ENCODE data around the gene CDH23. TPM values are rescaled to one million over a fixed set of nuclear protein-coding genes. Genes with fewer than 3 reads are reported as not detected.

CDH23 gene
- total and polyA plus RNA-seq, 2 experiments from 2014 or later = 0.08 TPM; not detected in 1

GRCh38 chr10:71388171-71388570, 8.5 kb upstream of the CDH23 start:
- no peaks in the 10 kb centered on the region for H3K36me3 ChIP-seq (ENCODE audit: low read depth)
- peaks cover 47% of the 10 kb centered on the region for H3K27me3 ChIP-seq (replicated peaks; ENCODE audit: insufficient read depth)
- no peaks in the 10 kb centered on the region for H3K79me2 ChIP-seq (ENCODE audit: insufficient read depth)
- H3K4me3 ChIP-seq = no peak overlapping the region
- no peak overlapping the region for H3K4me2 ChIP-seq (ENCODE audit: unreplicated experiment)
- H3K27ac ChIP-seq = no peak overlapping the region
- no peak overlapping the region for H2AFZ ChIP-seq
- DNase-seq = no peak
- H3K9me2 ChIP-seq (ENCODE audit: insufficient read depth) = no peaks in the 10 kb centered on the region
- no peaks in the 10 kb centered on the region for H3K4me1 ChIP-seq (ENCODE audit: insufficient read depth)
- TF ChIP-seq EZH2 (IDR thresholded peaks at IDR 0.05; ENCODE audit: insufficient read depth, poor library complexity, severe bottlenecking) (no peak), EZH2phosphoT487 (IDR thresholded peaks at IDR 0.05; ENCODE audit: insufficient read depth, low read depth) (no peak)
- H4K20me1 ChIP-seq (ENCODE audit: insufficient read depth) = no peaks in the 10 kb centered on the region
- H3K9me3 ChIP-seq (ENCODE audit: low read depth) = no peaks in the 10 kb centered on the region
- in situ Hi-C loops (cut with MboI) = no loop called here
- no peak overlapping the region for H3K9ac ChIP-seq
- whole genome bisulfite sequencing, 2 experiments (ENCODE audit: low coverage in 1 of 2, low lambda C conversion rate in 2 of 2, missing lambda C conversion rate in 2 of 2) = 65 to 68% methylated on average over 5 of the region's 5 CpGs
- H3F3A ChIP-seq (ENCODE audit: insufficient read depth) = no peaks in the 10 kb centered on the region

- Histone ChIP-seq H3K4me1 (ENCODE audit: insufficient read depth) (no peaks in the 10 kb centered on the region), H3K4me3 (no peak overlapping the region), H3K36me3 (ENCODE audit: low read depth) (no peaks in the 10 kb centered on the region), H3K9ac (no peak overlapping the region), H3K27ac (no peak overlapping the region), H3K9me2 (ENCODE audit: insufficient read depth) (no peaks in the 10 kb centered on the region), H3K4me2 (ENCODE audit: unreplicated experiment) (no peak overlapping the region), H3K9me3 (ENCODE audit: low read depth) (no peaks in the 10 kb centered on the region), H3K79me2 (ENCODE audit: insufficient read depth) (no peaks in the 10 kb centered on the region), H3K27me3 (replicated peaks; ENCODE audit: insufficient read depth) (peaks cover 53% of the 10 kb centered on the region), H2AFZ (no peak overlapping the region), H3F3A (ENCODE audit: insufficient read depth) (no peaks in the 10 kb centered on the region), H4K20me1 (ENCODE audit: insufficient read depth) (no peaks in the 10 kb centered on the region)
- 51 to 56% methylated on average over 8 of the region's 8 CpGs for WGBS, 2 experiments (ENCODE audit: low coverage in 1 of 2, low lambda C conversion rate in 2 of 2, missing lambda C conversion rate in 2 of 2)
- TF ChIP-seq EZH2phosphoT487 (IDR thresholded peaks at IDR 0.05; ENCODE audit: insufficient read depth, low read depth) = no peak
- no peak for TF ChIP-seq EZH2 (IDR thresholded peaks at IDR 0.05; ENCODE audit: insufficient read depth, poor library complexity, severe bottlenecking)
- in situ Hi-C loops (cut with MboI) = no loop called here
- DNase-seq = no peak
Observed at GRCh38 chr10:71388583-71389310, 8.0 kb upstream of the CDH23 start.

- TF ChIP-seq EZH2 (IDR thresholded peaks at IDR 0.05; ENCODE audit: insufficient read depth, poor library complexity, severe bottlenecking) (no peak), EZH2phosphoT487 (IDR thresholded peaks at IDR 0.05; ENCODE audit: insufficient read depth, low read depth) (no peak)
- Histone ChIP-seq H3K4me2 (ENCODE audit: unreplicated experiment) (no peak overlapping the region), H3K27me3 (replicated peaks; ENCODE audit: insufficient read depth) (peaks cover 64% of the 10 kb centered on the region), H3K79me2 (ENCODE audit: insufficient read depth) (no peaks in the 10 kb centered on the region), H3K27ac (no peak overlapping the region), H3F3A (ENCODE audit: insufficient read depth) (no peaks in the 10 kb centered on the region), H3K9ac (no peak overlapping the region), H3K9me2 (ENCODE audit: insufficient read depth) (no peaks in the 10 kb centered on the region), H3K9me3 (ENCODE audit: low read depth) (no peaks in the 10 kb centered on the region), H2AFZ (no peak overlapping the region), H3K36me3 (ENCODE audit: low read depth) (no peaks in the 10 kb centered on the region), H3K4me3 (no peak overlapping the region), H3K4me1 (ENCODE audit: insufficient read depth) (no peaks in the 10 kb centered on the region), H4K20me1 (ENCODE audit: insufficient read depth) (no peaks in the 10 kb centered on the region)
- WGBS, 2 experiments (ENCODE audit: low coverage in 1 of 2, low lambda C conversion rate in 2 of 2, missing lambda C conversion rate in 2 of 2) = 60 to 67% methylated on average over 14 of the region's 14 CpGs
- in situ Hi-C loops (cut with MboI) = no loop called here
- no peak for DNase-seq
Observed at GRCh38 chr10:71389768-71390460, 6.8 kb upstream of the CDH23 start.

GRCh38 chr10:71390461-71390835, 6.3 kb upstream of the CDH23 start:
- H3K27me3 ChIP-seq (replicated peaks; ENCODE audit: insufficient read depth) = peaks cover 67% of the 10 kb centered on the region
- no peaks in the 10 kb centered on the region for H3K9me2 ChIP-seq (ENCODE audit: insufficient read depth)
- DNase-seq = no peak
- TF ChIP-seq EZH2 (IDR thresholded peaks at IDR 0.05; ENCODE audit: insufficient read depth, poor library complexity, severe bottlenecking) = no peak
- TF ChIP-seq EZH2phosphoT487 (IDR thresholded peaks at IDR 0.05; ENCODE audit: insufficient read depth, low read depth) = no peak
- no peaks in the 10 kb centered on the region for H3K36me3 ChIP-seq (ENCODE audit: low read depth)
- no peak overlapping the region for H2AFZ ChIP-seq
- H3K4me3 ChIP-seq = no peak overlapping the region
- in situ Hi-C loops (cut with MboI) = no loop called here
- no peaks in the 10 kb centered on the region for H3K79me2 ChIP-seq (ENCODE audit: insufficient read depth)
- WGBS, 2 experiments (ENCODE audit: low coverage in 1 of 2, low lambda C conversion rate in 2 of 2, missing lambda C conversion rate in 2 of 2) = 35 to 44% methylated on average over 9 to 10 of the region's 10 CpGs
- H3K27ac ChIP-seq = no peak overlapping the region
- H3K9ac ChIP-seq = no peak overlapping the region
- H3F3A ChIP-seq (ENCODE audit: insufficient read depth) = no peaks in the 10 kb centered on the region
- H3K4me1 ChIP-seq (ENCODE audit: insufficient read depth) = no peaks in the 10 kb centered on the region
- H3K4me2 ChIP-seq (ENCODE audit: unreplicated experiment) = no peak overlapping the region
- no peaks in the 10 kb centered on the region for H3K9me3 ChIP-seq (ENCODE audit: low read depth)
- no peaks in the 10 kb centered on the region for H4K20me1 ChIP-seq (ENCODE audit: insufficient read depth)

Data from GM23248 (cell line).